ENCODE data around the gene HSFY1.
"Not testable (repeated sequence)": the region's sequence is repeated elsewhere in the genome, so short reads cannot be mapped to it uniquely, and the experiment has no call there.

The HSFY1 gene, protein sequence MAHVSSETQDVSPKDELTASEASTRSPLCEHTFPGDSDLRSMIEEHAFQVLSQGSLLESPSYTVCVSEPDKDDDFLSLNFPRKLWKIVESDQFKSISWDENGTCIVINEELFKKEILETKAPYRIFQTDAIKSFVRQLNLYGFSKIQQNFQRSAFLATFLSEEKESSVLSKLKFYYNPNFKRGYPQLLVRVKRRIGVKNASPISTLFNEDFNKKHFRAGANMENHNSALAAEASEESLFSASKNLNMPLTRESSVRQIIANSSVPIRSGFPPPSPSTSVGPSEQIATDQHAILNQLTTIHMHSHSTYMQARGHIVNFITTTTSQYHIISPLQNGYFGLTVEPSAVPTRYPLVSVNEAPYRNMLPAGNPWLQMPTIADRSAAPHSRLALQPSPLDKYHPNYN

DNA sequence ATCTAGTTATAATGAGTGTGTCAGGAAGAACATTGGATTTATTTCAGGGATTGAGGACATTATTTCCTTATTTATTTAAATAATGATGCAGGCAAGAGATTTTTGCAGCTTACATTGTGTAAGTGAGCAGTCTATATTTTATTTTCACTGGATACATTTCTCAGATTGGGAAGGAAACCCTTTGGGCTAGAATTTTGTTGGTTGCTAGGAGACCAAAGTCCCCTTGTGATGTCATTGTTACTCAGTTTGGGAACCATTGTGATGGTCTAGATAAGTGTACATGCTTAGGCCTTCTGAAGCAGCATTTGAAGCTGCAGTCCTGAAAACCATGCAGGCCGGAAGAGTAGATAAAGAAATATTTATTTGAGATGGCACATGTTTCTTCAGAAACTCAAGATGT is at the start of gene HSFY1:
Gene HSFY1, plus strand, starts transcription at position 301 of the 400 bp plus-strand sequence. Its CDS starts 68 bp downstream, at position 369.
- not testable (repeated sequence) for H3K9me3 Mint-ChIP-seq; H3K27ac Mint-ChIP-seq; H3K27me3 Mint-ChIP-seq; DNase-seq (ENCODE audit: low spot score in 2 of 2); H3K36me3 Mint-ChIP-seq; H3K4me1 Mint-ChIP-seq; ATAC-seq (ENCODE audit: low read depth); H3K4me3 Mint-ChIP-seq

DNA sequence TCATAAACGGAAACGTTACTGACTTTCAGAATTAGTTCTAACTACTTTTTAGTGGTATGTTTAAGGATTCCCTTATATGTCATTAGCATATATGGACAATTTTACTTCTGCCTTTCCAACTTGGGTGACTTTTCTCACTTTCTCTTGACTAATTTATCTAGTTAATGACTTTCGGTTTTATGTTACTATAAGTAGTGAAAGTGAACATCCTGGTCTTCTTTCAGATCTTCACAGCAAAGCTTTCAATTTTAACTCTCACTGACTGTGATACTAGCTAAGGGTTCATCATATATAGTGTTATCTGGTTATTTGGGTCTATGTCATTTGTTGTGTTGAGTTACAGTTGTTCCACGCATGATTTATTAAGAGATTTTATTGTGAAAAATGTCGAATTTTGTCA is 42.3 kb upstream of the HSFY1 start:
- DNase-seq (ENCODE audit: low spot score in 2 of 2); H3K27me3 Mint-ChIP-seq; H3K4me1 Mint-ChIP-seq; H3K9me3 Mint-ChIP-seq; H3K4me3 Mint-ChIP-seq; H3K36me3 Mint-ChIP-seq; H3K27ac Mint-ChIP-seq; ATAC-seq (ENCODE audit: low read depth): not testable (repeated sequence)

DNA sequence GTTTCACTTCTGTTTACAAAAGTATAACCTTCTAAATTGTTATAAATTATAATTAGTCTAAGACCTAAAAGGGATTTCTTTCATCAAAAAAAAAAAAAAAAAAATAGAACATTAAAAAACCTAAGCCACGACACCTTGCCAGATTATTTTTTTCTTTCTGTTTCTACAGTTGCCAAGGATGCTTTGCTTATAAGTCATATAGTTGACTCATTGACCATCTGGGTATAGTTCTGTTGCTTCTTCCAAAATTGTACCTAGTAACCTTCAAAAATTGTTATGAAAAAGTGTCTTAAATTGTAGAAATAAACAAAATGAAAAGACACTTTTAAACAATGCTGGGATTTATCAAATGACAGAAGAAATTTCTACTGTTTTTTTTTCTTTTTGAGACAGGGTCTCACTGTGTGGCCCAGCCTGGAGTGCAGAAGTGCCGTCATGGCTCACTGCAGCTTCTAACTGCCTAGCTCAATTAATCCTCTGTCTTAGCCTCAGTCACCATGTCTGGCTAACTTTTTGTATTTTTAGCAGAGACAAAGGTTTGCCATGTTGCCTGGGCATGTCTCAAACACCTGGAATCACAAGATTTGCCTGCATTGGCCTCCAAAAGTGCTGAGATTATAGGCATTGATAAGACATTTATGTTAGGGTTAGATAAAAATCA is 15.4 kb upstream of the HSFY1 start:
- not testable (repeated sequence) for DNase-seq (ENCODE audit: low spot score in 2 of 2); H3K36me3 Mint-ChIP-seq; H3K9me3 Mint-ChIP-seq; H3K27me3 Mint-ChIP-seq; ATAC-seq (ENCODE audit: low read depth); H3K27ac Mint-ChIP-seq; H3K4me3 Mint-ChIP-seq; H3K4me1 Mint-ChIP-seq

DNA sequence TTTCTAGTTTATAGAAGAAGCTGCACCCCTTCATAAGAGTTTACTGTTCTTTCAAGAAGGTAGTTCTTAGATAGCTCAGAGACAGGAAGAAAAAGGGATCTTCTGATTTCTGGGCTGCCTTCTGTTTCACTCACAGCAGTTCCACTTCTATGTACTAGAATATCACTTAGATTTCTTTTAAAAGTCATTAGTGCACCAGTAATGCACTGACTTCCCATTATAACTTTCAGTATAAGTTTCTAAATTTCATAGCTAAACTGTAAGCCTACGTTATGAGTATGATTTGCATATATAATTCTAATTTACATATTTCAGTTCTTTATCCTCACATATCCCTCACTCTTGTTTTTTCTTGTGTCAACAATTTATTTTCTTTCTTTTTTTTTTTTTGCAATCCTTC is 7.6 kb upstream of the HSFY1 start:
- ATAC-seq (ENCODE audit: low read depth); H3K9me3 Mint-ChIP-seq; H3K4me1 Mint-ChIP-seq; H3K36me3 Mint-ChIP-seq; H3K4me3 Mint-ChIP-seq; H3K27ac Mint-ChIP-seq; H3K27me3 Mint-ChIP-seq; DNase-seq (ENCODE audit: low spot score in 2 of 2): not testable (repeated sequence)

DNA sequence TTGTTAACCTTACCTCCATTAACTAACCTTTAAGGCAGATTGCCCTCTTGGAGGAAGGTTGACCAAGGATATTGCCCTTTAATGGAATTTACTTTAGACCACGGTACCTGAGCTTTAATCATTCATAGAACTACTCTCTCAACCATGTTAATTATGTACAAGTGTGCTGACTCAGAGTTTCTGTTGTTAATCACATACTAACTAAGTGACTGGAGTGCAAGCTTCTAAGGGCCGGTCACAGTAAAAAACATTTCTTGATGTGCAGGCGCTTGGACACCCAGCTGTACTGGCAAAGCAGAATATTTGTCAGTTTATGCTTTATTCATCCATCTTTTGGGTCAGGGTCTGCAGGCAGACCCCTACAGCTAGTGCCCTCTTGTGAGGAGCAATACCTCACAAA is 6.6 kb downstream of the HSFY1 start:
- DNase-seq (ENCODE audit: low spot score in 2 of 2); H3K27ac Mint-ChIP-seq; H3K4me3 Mint-ChIP-seq; H3K36me3 Mint-ChIP-seq; ATAC-seq (ENCODE audit: low read depth); H3K27me3 Mint-ChIP-seq; H3K9me3 Mint-ChIP-seq; H3K4me1 Mint-ChIP-seq: not testable (repeated sequence)

DNA sequence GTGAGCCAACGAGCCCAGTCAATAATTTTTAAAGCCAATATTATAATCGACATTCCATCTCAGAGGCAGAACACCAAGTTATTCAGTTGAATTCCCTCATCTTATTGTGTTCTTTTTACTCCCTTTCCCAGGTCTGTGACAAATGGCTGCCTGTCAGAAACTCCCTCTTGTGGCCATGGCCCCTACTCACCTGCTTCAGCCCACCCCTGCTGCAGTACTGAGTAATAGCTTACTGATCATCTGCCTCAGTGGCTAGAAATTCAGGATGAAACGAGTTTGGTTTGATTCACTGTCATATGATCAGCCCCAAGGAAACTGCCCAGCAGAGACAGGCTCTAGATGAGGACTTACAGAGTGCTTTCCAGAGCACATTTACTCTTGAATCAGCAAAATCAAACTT is 19.4 kb downstream of the HSFY1 start:
- not testable (repeated sequence) for ATAC-seq (ENCODE audit: low read depth); H3K9me3 Mint-ChIP-seq; DNase-seq (ENCODE audit: low spot score in 2 of 2); H3K4me3 Mint-ChIP-seq; H3K27me3 Mint-ChIP-seq; H3K36me3 Mint-ChIP-seq; H3K4me1 Mint-ChIP-seq; H3K27ac Mint-ChIP-seq
